Occipital lobe (tissue), 2 donors: ENCODE data around the gene CRISPLD2. TPM values are rescaled to one million over a fixed set of nuclear protein-coding genes. Genes with fewer than 3 reads are reported as not detected.
A peak's percentile ranks its signal among the peaks of the same experiment; 100 is the strongest.

ENCODE experiments used
- DNase-seq: peaks from one replicate; lab custom pipeline; 2025; lab: John Stamatoyannopoulos, UW
- total RNA-seq: library from RNA; depleted of rRNA; stranded (reverse); fragments of >200 nt; gene quantifications from one replicate; pipeline ENCODE4 v1.2.3, GENCODE V29; 2014

The CRISPLD2 gene
- total RNA-seq, 1 donor from 2014 or later: 2.7 TPM

DNA sequence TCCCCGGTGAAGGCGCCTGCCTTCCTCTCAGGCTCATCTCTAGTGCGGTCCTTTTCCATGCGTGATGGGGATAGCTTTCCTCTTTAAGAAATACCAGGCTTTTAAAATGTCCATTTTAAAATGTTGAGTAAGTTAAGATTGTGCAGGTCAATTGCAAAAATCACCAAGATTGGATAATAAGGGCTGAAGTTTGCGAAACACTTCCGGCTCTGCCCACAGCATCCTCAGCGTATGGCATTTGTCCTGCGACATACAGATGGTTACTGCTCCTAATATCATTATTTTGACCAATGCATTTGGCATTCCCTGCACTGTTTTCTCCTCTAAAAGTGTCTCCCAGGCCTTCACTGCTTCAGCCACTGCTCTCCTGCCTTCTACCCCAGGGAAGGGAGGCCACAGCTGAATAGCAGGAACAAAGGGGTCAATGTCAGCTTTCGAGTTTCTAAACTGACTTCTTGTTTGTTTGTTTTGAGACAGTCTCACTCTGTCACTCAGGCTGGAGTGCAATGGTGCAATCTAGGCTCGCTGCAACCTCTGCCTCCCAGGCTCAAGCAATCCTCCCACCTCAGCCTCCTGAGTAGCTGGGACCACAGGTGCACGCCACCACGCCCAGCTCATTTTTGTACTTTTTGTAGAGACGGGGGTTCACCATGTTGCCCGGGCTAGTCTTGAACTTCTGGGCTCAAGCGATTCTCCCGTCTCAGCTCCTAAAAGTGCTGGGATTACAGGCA is 91.9 kb downstream of the CRISPLD2 start:
- no peak for DNase-seq

- DNase-seq: no peak
Observed at GRCh38 chr16:84913315-84913714, 93.5 kb downstream of the CRISPLD2 start.

- DNase-seq: no peak
Observed at GRCh38 chr16:84914273-84914672, 94.5 kb downstream of the CRISPLD2 start.

GRCh38 chr16:84916178-84916577 is 96.4 kb downstream of the CRISPLD2 start:
- DNase-seq: no peak

DNA sequence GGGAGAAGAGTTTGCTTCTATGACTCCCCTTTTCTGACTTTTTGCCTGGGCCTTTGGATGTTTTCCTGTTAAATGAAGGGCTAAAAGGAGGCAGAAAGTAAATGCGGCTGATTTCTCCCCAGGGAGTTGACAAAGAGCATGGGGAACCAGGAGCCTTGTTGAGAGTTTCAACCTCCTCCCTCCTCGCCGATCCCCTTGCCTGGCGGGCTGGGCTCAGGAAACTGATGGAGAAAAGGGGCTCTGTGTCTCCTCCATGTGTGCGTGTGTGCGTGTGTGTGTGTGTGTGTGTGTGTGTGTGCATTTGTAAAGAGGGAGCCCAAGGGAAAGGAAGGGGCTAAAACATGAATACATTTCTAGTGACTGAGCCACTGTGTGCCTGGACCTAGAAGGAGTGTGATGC is 97.1 kb downstream of the CRISPLD2 start:
- DNase-seq: no peak

GRCh38 chr16:84917492-84917891 is 97.7 kb downstream of the CRISPLD2 start:
- DNase-seq: peak; percentile 41

DNA sequence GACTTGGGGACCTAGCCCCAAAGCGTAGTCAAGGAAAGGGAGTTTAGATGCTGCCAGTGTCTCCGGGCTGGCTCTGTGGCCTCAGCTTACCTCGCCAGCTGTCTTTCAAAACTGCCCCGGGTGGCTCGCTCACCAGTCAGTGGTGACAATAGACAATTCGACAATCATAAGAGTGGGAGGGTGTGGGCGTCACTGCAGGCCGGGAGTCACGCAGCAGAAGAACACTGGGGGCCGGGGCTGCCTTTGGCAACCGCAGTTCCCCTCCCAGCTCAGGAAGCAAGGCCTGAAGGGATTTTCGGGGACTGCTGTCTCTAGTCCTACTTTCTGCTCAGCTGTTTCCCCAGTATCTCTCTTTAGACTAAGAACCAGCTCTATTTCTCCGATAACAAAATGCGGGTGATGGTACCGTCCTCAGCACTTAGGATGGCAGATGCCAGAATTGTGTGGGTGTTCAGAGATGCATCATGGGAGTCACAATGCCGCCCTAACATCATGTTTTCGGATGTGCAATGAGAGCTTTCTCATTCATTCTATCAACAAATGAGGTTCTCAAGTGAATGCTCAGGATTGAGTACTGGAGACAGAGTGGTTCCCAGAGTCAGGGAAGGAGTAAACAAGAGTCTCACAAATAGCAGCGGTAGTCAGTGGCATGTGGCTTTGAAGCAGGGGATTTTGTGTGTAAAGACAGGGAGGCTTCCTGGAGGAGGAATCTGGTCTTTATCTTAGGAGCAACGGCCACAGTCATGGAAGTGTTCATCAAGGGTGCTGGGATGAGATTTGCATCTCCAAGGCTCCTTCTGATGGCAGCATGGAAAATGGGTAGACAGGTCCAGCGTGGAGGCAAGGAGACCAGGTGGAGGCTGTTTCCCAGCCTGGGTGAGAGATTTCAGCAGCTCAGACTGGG is 98.5 kb downstream of the CRISPLD2 start:
- DNase-seq: peak; percentile 44

- no peak for DNase-seq
Observed at GRCh38 chr16:84919269-84919668, 99.5 kb downstream of the CRISPLD2 start.

DNA sequence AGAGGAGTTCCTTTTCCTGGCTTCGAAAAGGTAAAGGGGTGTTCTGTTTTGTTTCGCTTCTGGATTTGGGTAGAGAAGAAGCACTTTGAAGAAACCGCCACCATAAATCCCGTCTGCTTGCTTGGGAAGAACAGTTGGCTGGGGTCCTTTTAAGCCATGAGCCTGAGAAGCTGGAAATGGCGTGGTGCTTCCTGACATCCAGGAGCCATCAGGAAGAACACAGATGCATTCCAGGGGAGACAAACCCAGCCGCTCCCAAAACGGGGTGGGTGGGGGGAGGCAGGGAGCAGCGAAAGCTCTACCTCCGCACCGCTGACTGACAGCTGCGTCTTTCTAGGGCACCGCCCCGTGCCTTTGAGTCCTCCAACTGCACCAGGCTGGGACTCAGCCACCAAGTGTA is 99.9 kb downstream of the CRISPLD2 start:
- no peak for DNase-seq

GRCh38 chr16:84920333-84920732 is 100.5 kb downstream of the CRISPLD2 start:
- DNase-seq: no peak

GRCh38 chr16:84922351-84923120 is 102.8 kb downstream of the CRISPLD2 start:
- DNase-seq: peak; percentile 12

- no peak for DNase-seq
Observed at GRCh38 chr16:84924331-84925091, 104.7 kb downstream of the CRISPLD2 start.

DNA sequence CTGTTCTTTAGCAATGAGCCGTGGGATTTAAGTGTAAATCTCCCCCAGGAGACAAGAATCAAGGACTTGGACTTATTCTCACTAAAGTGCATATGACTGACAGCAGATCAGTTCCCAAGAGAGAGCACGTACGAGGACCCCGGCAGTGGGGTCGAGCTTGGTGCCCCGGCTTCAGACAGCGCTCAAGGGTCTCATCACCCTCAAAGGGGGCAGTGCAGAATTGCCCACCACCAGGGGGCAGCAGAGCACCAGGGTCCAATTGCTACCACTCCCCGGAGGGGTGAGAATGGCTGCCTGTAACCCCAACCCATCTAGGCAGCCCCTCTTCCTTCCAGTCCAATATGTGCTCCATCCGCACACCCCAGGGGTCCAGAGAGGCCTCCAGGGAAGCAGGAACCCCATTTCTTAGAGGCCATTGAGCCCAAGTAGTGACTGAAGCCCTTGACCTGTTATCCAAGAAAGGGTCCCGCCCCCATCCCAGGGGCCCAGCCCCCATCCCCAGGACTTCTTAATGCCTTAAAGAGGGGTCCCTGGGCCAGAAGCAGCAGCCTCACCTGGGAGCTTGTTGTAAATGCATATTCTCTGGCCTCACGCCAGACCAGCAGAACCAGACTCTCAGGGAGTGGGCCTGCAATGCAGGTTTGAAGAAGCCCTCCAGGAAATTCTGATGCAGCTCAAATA is 105.4 kb downstream of the CRISPLD2 start:
- no peak for DNase-seq

DNA sequence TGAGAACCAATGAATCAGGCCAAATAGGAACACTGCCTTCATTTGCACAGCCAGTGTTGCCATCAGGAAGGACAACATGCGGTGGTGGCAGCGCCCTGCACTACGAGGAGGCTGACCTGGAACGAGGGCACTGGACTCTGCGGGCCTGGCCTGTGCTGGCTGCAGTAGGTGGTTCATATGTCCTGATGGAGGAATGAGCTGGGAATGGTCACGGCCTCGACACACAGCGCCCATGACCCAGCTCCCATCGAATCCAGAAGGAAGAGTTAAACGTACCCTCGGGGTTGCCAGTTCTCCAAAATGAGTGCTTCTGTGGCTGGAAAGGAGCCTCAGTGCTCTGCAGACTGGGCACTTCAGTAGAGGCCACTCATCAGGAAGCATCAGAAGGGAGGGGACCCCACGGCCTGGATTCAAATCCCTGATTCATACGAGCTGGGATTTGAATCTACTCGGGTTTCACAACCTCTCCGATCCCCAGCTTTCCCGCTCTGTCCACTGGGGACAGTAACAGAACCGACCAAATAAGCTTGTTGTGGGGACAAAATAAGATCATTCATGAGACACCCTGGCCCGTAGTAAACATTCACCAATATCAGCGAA is 106.1 kb downstream of the CRISPLD2 start:
- no peak for DNase-seq

GRCh38 chr16:84926462-84926861 is 106.7 kb downstream of the CRISPLD2 start:
- no peak for DNase-seq

GRCh38 chr16:84927621-84928591 is 108.1 kb downstream of the CRISPLD2 start:
- DNase-seq: no peak

DNA sequence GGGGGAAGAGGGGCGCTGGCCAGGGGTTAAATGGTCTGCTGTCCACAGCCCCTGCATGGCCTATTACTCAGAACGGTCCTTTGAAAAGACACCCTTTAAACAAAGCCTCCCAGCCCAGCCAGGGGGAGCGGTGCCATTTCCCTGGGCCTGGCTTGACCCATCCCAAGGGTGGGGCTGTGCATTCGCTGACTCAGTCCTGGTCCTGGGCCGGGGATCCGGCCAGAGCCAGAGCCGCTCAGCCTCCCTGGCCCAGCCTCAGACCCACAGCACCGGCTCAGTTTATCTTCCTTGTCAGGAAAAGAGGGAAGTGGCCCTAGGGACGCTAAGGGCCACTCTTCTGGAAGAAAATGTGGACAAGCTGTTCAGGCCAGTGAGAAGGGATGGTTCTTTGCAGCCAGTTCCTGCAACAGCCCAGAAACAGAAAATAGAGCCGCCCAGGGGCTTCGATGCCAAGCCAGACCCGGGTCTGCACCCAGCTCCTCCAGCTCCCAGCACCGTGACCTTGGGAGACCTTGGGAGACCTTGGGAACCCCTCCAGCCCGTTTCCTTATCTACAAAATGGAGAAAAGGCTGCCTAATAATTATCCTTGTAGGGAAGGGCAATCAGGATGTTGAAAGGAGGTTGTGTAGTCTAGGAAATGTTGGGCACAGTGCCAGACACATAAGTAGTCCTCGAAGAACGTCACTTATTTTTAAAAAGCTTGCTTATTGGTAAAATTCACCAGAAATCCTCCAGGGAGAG is 109.1 kb downstream of the CRISPLD2 start:
- DNase-seq: no peak
